GM12865 (cell line): Measurements from ENCODE around the gene GPR155.

Experiments
- DNase-seq: peaks from one replicate; pipeline ENCODE4 v3.0.0; 2010; ENCODE audit warnings: low read depth
- H3K4me3 ChIP-seq: 2 replicates; pipeline ENCODE4 v1.5.1; 2011; ENCODE audit warnings: mild to moderate bottlenecking, low read depth, low read length, control low read depth
- CTCF ChIP-seq: IDR thresholded peaks from 2 replicates; pipeline ENCODE4 v1.5.1; 2011; ENCODE audit warnings: low read length, control low read depth, low read depth, inconsistent platforms; ENCODE audit not compliant: insufficient read depth; ENCODE audit errors: missing control alignments

The GPR155 gene

GRCh38 chr2:174510583-174511189 is 23.9 kb upstream of the GPR155 start:
- TF ChIP-seq CTCF, result no peak

GRCh38 chr2:174503161-174503809 is 16.5 kb upstream of the GPR155 start:
- no peak for DNase-seq
- no peak for TF ChIP-seq CTCF
- H3K4me3 ChIP-seq, result no peak overlapping the region

More at GRCh38 chr2:174510583-174511189, 23.9 kb upstream of the GPR155 start:
- no peak overlapping the region for H3K4me3 ChIP-seq
- DNase-seq, result peak; percentile 28

GRCh38 chr2:174499371-174499770 is 12.5 kb upstream of the GPR155 start:
- TF ChIP-seq CTCF, result no peak
- H3K4me3 ChIP-seq, result no peak overlapping the region
- no peak for DNase-seq

GRCh38 chr2:174495365-174496012 is 8.7 kb upstream of the GPR155 start:
- TF ChIP-seq CTCF, result no peak
- no peak for DNase-seq
- H3K4me3 ChIP-seq, result no peak overlapping the region

- no peak for TF ChIP-seq CTCF
- H3K4me3 ChIP-seq, result peak overlapping the region; percentile 56
- DNase-seq, result peak; percentile 61
Observed at GRCh38 chr2:174493549-174494331, 6.9 kb upstream of the GPR155 start.

GRCh38 chr2:174492963-174493431 is 6.2 kb upstream of the GPR155 start:
- DNase-seq, result peak; percentile 95
- peak overlapping the region; percentile 56 for H3K4me3 ChIP-seq
- no peak for TF ChIP-seq CTCF
